ENCODE measurements around the gene TCERG1L. TPM values are rescaled to one million over a fixed set of nuclear protein-coding genes. Genes with fewer than 3 reads are reported as not detected.
"Not testable (repeated sequence)": the region's sequence is repeated elsewhere in the genome, so short reads cannot be mapped to it uniquely, and the experiment has no call there.

TCERG1L gene
- total RNA-seq, 4 donors from 2014 or later, result 0.12 TPM; not detected in 3

DNA sequence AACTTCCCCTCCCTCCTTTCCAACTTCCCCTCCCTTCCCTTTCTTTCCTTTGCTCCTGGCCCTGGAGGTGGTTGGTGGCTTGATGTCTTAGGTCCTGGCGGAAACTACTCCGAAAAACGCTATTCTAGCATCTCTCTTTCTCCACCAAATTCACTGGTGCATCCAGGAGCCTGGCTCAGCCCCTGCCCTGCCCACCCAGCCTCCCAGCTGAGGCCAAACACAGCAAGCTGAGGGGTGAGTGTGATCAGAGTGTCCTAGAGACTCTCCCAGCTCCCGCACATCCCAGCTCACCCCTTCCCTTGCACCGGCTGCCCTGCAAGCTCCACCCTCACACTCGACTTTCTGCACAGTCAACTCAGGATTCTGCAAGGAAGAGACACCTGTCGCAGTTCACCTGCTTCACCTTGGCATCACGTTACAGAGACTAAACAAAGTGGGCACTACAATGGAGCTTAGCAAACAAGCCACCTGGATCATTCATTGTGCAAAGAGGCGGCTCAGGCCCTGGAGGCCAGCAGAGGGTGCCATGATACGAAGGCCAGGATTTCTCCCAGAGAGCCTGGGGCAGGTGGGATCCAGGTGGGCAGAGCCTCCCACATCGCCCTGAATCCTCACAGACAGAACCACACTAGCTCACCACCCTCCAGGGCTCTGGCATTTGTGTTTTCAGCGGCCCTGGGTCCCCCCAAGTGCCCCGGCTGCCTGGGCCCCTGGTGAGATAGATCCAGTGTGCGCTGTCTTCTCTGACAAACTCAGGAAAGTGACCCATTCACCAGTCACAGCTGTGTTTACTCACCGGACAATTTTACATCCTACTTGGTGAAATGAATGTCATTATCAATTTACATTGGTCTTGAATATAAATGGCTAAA is 169.6 kb downstream of the TCERG1L start:
- ATAC-seq, result no peak
- Histone ChIP-seq H3K4me1 (no peaks in the 10 kb centered on the region), H3K27me3 (peaks cover 80% of the 10 kb centered on the region), H3K27ac (no peak overlapping the region), H3K9me3 (no peaks in the 10 kb centered on the region), H3K36me3 (no peaks in the 10 kb centered on the region), H3K4me3 (no peak overlapping the region)
- WGBS, 2 donors (ENCODE audit: low coverage in 1 of 2), result 50 to 100% methylated on average over 2 to 3 of the region's 15 CpGs
- no peak for TF ChIP-seq CTCF (IDR thresholded peaks at IDR 0.05)
- no peak for TF ChIP-seq EP300 (IDR thresholded peaks at IDR 0.05)
- TF ChIP-seq POLR2A (IDR thresholded peaks at IDR 0.05), result no peak
- TF ChIP-seq POLR2AphosphoS5 (IDR thresholded peaks at IDR 0.05), result no peak

- Histone ChIP-seq H3K27me3 (peaks cover 80% of the 10 kb centered on the region), H3K4me3 (no peak overlapping the region), H3K27ac (no peak overlapping the region), H3K36me3 (no peaks in the 10 kb centered on the region), H3K4me1 (no peaks in the 10 kb centered on the region), H3K9me3 (no peaks in the 10 kb centered on the region)
- no peak for ATAC-seq
- WGBS, 2 donors (ENCODE audit: low coverage in 1 of 2), result 82% methylated on average over 6 to 7 of the region's 7 CpGs
- TF ChIP-seq POLR2AphosphoS5 (IDR thresholded peaks at IDR 0.05) (no peak), EP300 (IDR thresholded peaks at IDR 0.05) (no peak), CTCF (IDR thresholded peaks at IDR 0.05) (no peak), POLR2A (IDR thresholded peaks at IDR 0.05) (no peak)
Observed at GRCh38 chr10:131141207-131141606, 170.3 kb downstream of the TCERG1L start.

DNA sequence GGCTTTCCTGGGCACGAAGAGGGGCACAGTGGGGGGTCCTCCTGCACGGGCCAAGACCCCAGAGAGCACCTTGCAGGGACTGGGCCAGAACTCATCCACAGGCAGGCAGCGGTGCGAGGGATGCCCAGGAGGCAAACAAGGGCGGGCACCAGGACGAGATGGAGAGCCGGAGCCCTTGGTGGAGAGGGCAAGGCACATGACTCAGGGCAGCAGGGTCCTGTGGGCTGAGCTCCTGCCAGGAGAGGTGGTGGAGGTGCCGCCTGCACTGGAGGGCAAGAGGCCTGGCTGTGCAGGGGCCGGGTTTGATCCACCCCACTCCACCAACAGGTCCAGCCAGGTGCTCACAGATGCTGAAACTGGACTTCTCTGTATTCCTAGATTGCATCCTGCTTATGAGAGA is 170.9 kb downstream of the TCERG1L start:
- 94% methylated on average over 3 of the region's 9 CpGs; no CpG with 5 or more reads in 1 of the 2 donors for WGBS, 2 donors (ENCODE audit: low coverage in 1 of 2)
- Histone ChIP-seq H3K36me3 (no peaks in the 10 kb centered on the region), H3K4me1 (no peaks in the 10 kb centered on the region), H3K27me3 (peaks cover 80% of the 10 kb centered on the region), H3K9me3 (no peaks in the 10 kb centered on the region), H3K27ac (no peak overlapping the region), H3K4me3 (no peak overlapping the region)
- ATAC-seq, result no peak
- TF ChIP-seq EP300 (IDR thresholded peaks at IDR 0.05) (no peak), POLR2AphosphoS5 (IDR thresholded peaks at IDR 0.05) (no peak), POLR2A (IDR thresholded peaks at IDR 0.05) (no peak), CTCF (IDR thresholded peaks at IDR 0.05) (no peak)

- peaks cover 63% of the 10 kb centered on the region for H3K27me3 ChIP-seq
- H3K27ac ChIP-seq, result no peak overlapping the region
Observed at GRCh38 chr10:131137223-131137622, 174.3 kb downstream of the TCERG1L start.

DNA sequence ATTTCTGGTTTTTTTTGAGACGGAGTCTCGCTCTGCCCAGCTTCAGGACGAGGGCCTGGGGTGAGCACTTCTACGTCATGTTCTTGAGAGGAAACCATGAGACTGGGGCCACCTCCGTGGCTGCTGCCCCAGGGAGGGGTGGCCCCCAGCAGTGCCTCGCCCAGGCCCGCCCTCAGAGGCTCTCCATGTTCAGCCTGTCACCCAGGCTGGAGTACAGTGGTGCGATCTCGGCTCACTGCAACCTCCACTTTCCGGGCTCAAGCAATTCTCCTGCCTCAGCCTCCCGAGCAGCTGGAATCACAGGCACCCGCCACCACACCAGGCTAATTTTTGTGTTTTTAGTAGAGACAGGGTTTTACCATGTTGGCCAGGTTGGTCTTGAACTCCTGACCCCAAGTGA is 175.2 kb downstream of the TCERG1L start:
- peaks cover 0 to 14% (median 0%) of the 10 kb centered on the region in 3 donors for H3K4me1 ChIP-seq
- not testable (repeated sequence) for ATAC-seq, H3K9me3 ChIP-seq, H3K27ac ChIP-seq, H3K4me3 ChIP-seq, H3K36me3 ChIP-seq
- 91 to 93% methylated on average over 3 to 6 of the region's 12 CpGs for WGBS, 2 donors (ENCODE audit: low coverage in 1 of 2)
- H3K27me3 ChIP-seq, result peaks cover 54% of the 10 kb centered on the region

More at GRCh38 chr10:131137223-131137622, 174.3 kb downstream of the TCERG1L start:
- H3K36me3 ChIP-seq, result no peaks in the 10 kb centered on the region
- 65 to 75% methylated on average over 6 to 17 of the region's 17 CpGs for WGBS, 2 donors (ENCODE audit: low coverage in 1 of 2)
- no peaks in the 10 kb centered on the region for H3K9me3 ChIP-seq
- no peak for ATAC-seq
- TF ChIP-seq EP300 (IDR thresholded peaks at IDR 0.05), result no peak
- no peak overlapping the region for H3K4me3 ChIP-seq
- H3K4me1 ChIP-seq, result peaks cover 0 to 6% (median 0%) of the 10 kb centered on the region in 3 donors

- H3K4me1 ChIP-seq, result peaks cover 0 to 14% (median 0%) of the 10 kb centered on the region in 3 donors
- H3K9me3 ChIP-seq, result no peaks in the 10 kb centered on the region
- 80% methylated on average over 1 of the region's 12 CpGs; no CpG with 5 or more reads in 1 of the 2 donors for WGBS, 2 donors (ENCODE audit: low coverage in 1 of 2)
- TF ChIP-seq POLR2AphosphoS5 (IDR thresholded peaks at IDR 0.05) (no peak), EP300 (IDR thresholded peaks at IDR 0.05) (no peak), CTCF (IDR thresholded peaks at IDR 0.05) (no peak), POLR2A (IDR thresholded peaks at IDR 0.05) (no peak)
- H3K27ac ChIP-seq, result no peak overlapping the region
- ATAC-seq, result no peak
- peaks cover 48% of the 10 kb centered on the region for H3K27me3 ChIP-seq
- no peaks in the 10 kb centered on the region for H3K36me3 ChIP-seq
- no peak overlapping the region for H3K4me3 ChIP-seq
Observed at GRCh38 chr10:131135716-131136115, 175.8 kb downstream of the TCERG1L start.

Measured in gastroesophageal sphincter (tissue), 4 donors.